ENCODE results near the gene SLC13A5. TPM values are rescaled to one million over a fixed set of nuclear protein-coding genes. Genes with fewer than 3 reads are reported as not detected.

The SLC13A5 gene
- total and polyA plus RNA-seq, 5 donors from 2014 or later = not detected

Other genes starting within 250 kb of the SLC13A5 start
- gene PITPNM3, start 156.8 kb downstream of the SLC13A5 start, total RNA-seq = 0.20 TPM
- gene PITPNM3, start 156.8 kb downstream of the SLC13A5 start, polyA plus RNA-seq = under 1 TPM in 1 of 4 donors, not detected in 3; 0.12 TPM
- 11.4 TPM for gene KIAA0753, start 72.7 kb downstream of the SLC13A5 start, total RNA-seq
- gene KIAA0753, start 72.7 kb downstream of the SLC13A5 start, polyA plus RNA-seq = 1 to 10 TPM; 1.2 to 1.8 (median 1.4) TPM
- gene TXNDC17, start 72.3 kb downstream of the SLC13A5 start, total RNA-seq = 15.0 TPM
- gene TXNDC17, start 72.3 kb downstream of the SLC13A5 start, polyA plus RNA-seq = 100 to 1,000 TPM; 121 to 262 (median 177) TPM
- gene MED31, start 61.8 kb downstream of the SLC13A5 start, total RNA-seq = 16.7 TPM
- 10 to 100 TPM; 41.5 to 48.1 (median 43.1) TPM for gene MED31, start 61.8 kb downstream of the SLC13A5 start, polyA plus RNA-seq
- gene C17orf100, start 61.6 kb downstream of the SLC13A5 start, total RNA-seq = 1.5 TPM
- gene C17orf100, start 61.6 kb downstream of the SLC13A5 start, polyA plus RNA-seq = 1 to 10 TPM; 4.4 to 7.1 (median 5.6) TPM
- gene XAF1, start 42.7 kb upstream of the SLC13A5 start, total RNA-seq = 95.1 TPM
- gene XAF1, start 42.7 kb upstream of the SLC13A5 start, polyA plus RNA-seq = 10 to 100 TPM; 16.4 to 32.3 (median 26.0) TPM
- 0.54 TPM for gene FBXO39, start 62.8 kb upstream of the SLC13A5 start, total RNA-seq
- gene FBXO39, start 62.8 kb upstream of the SLC13A5 start, polyA plus RNA-seq = under 1 TPM in 1 of 4 donors, not detected in 3; 0.13 TPM
- not detected for gene TEKT1, start 118.4 kb upstream of the SLC13A5 start, total RNA-seq
- not detected for gene TEKT1, start 118.4 kb upstream of the SLC13A5 start, polyA plus RNA-seq